G401.6 (cell line): Measurements from ENCODE around the gene CREB3L1.

Source experiments
- FAIRE-seq: peaks from 2 replicates; lab custom pipeline; 2012; peaks lifted over from hg19 to GRCh38; lab: Jason Lieb, UNC

Gene CREB3L1

GRCh38 chr11:46330154-46330553, 52.7 kb downstream of the CREB3L1 start:
- FAIRE-seq = no peak

GRCh38 chr11:46330563-46331281, 53.3 kb downstream of the CREB3L1 start:
- no peak for FAIRE-seq

GRCh38 chr11:46331282-46331984, 54.0 kb downstream of the CREB3L1 start:
- no peak for FAIRE-seq

- FAIRE-seq = no peak
Measured at GRCh38 chr11:46332093-46332567, 54.7 kb downstream of the CREB3L1 start.

GRCh38 chr11:46332568-46333393, 55.3 kb downstream of the CREB3L1 start:
- FAIRE-seq = no peak

- FAIRE-seq = no peak
Measured at GRCh38 chr11:46333394-46333947, 56.0 kb downstream of the CREB3L1 start.

- FAIRE-seq = no peak
Measured at GRCh38 chr11:46334211-46334610, 56.7 kb downstream of the CREB3L1 start.

GRCh38 chr11:46335271-46335670, 57.8 kb downstream of the CREB3L1 start:
- no peak for FAIRE-seq

GRCh38 chr11:46335890-46336562, 58.6 kb downstream of the CREB3L1 start:
- FAIRE-seq = no peak

- no peak for FAIRE-seq
Measured at GRCh38 chr11:46336563-46337180, 59.2 kb downstream of the CREB3L1 start.

- no peak for FAIRE-seq
Measured at GRCh38 chr11:46337626-46338345, 60.3 kb downstream of the CREB3L1 start.

GRCh38 chr11:46338636-46338987, 61.1 kb downstream of the CREB3L1 start:
- FAIRE-seq = no peak

- FAIRE-seq = no peak
Measured at GRCh38 chr11:46338988-46339666, 61.7 kb downstream of the CREB3L1 start.

GRCh38 chr11:46339816-46340215, 62.4 kb downstream of the CREB3L1 start:
- FAIRE-seq = no peak

GRCh38 chr11:46341454-46341853, 64.0 kb downstream of the CREB3L1 start:
- no peak for FAIRE-seq

- no peak for FAIRE-seq
Measured at GRCh38 chr11:46342239-46342638, 64.8 kb downstream of the CREB3L1 start.

GRCh38 chr11:46343520-46343919, 66.1 kb downstream of the CREB3L1 start:
- no peak for FAIRE-seq

- no peak for FAIRE-seq
Measured at GRCh38 chr11:46345131-46345597, 67.7 kb downstream of the CREB3L1 start.

- FAIRE-seq = no peak
Measured at GRCh38 chr11:46345881-46346484, 68.5 kb downstream of the CREB3L1 start.
